Ascending aorta (tissue), 2 donors: ENCODE data around the gene GLRX3. TPM values are rescaled to one million over a fixed set of nuclear protein-coding genes. Genes with fewer than 3 reads are reported as not detected.
A peak's percentile ranks its signal among the peaks of the same experiment; 100 is the strongest.

Experiments
- DNase-seq, 2 donors: peaks; one replicate each; pipeline ENCODE4 v3.0.0-alpha.2; 2019; ENCODE audit warnings: low spot score in 2 of 2
- H3K27ac ChIP-seq, 2 donors: fragments of 200-600 bp; sonication (generic); one replicate each; pipeline ENCODE4 v1.5.1; 2016 to 2017; ENCODE audit warnings: mild to moderate bottlenecking in 1 of 2
- H3K27me3 ChIP-seq: fragments of 200-600 bp; sonication (generic); one replicate; pipeline ENCODE4 v1.5.1; 2017
- H3K36me3 ChIP-seq, 2 donors: fragments of 200-600 bp; sonication (generic); one replicate each; pipeline ENCODE4 v1.5.1; 2016
- H3K4me1 ChIP-seq, 2 donors: fragments of 200-600 bp; sonication (generic); one replicate each; pipeline ENCODE4 v1.5.1; 2016 to 2017; ENCODE audit warnings: mild to moderate bottlenecking in 1 of 2
- H3K4me3 ChIP-seq, 2 donors: fragments of 200-600 bp; sonication (generic); one replicate each; pipeline ENCODE4 v1.5.1; 2016 to 2017; ENCODE audit warnings: mild to moderate bottlenecking in 1 of 2
- H3K9me3 ChIP-seq, 2 donors: fragments of 200-600 bp; sonication (generic); one replicate each; pipeline ENCODE4 v1.5.1; 2016
- intact Hi-C: fragments of 100-400 bp; cut with DNase I; formaldehyde crosslinking; loops from one replicate; pipeline ENCODE4 v1.15.1; 2023
- total RNA-seq: library from RNA; depleted of rRNA; stranded (reverse); fragments of >200 nt; gene quantifications from one replicate; pipeline ENCODE4 v1.1.0, GENCODE V29; 2016
- TF ChIP-seq, protein P1 (sequence below), 3 experiments: fragments of 200-600 bp in 2 of 3; fragments of 450-650 bp in 1 of 3; sonication (generic) in 2 of 3; IDR thresholded peaks; one replicate each; pipeline ENCODE4 v1.5.1; 2016 to 2019; ENCODE audit warnings: antibody characterized with exemption in 3 of 3, mild to moderate bottlenecking in 1 of 3, moderate library complexity in 1 of 3

GLRX3 gene
- total RNA-seq, 1 donor from 2014 or later, result 30.7 TPM

- TF ChIP-seq, protein P1, sequence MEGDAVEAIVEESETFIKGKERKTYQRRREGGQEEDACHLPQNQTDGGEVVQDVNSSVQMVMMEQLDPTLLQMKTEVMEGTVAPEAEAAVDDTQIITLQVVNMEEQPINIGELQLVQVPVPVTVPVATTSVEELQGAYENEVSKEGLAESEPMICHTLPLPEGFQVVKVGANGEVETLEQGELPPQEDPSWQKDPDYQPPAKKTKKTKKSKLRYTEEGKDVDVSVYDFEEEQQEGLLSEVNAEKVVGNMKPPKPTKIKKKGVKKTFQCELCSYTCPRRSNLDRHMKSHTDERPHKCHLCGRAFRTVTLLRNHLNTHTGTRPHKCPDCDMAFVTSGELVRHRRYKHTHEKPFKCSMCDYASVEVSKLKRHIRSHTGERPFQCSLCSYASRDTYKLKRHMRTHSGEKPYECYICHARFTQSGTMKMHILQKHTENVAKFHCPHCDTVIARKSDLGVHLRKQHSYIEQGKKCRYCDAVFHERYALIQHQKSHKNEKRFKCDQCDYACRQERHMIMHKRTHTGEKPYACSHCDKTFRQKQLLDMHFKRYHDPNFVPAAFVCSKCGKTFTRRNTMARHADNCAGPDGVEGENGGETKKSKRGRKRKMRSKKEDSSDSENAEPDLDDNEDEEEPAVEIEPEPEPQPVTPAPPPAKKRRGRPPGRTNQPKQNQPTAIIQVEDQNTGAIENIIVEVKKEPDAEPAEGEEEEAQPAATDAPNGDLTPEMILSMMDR (IDR thresholded peaks at IDR 0.05), result no peak
These were observed 38.9 kb downstream of the GLRX3 start for GRCh38 chr10:130175074-130175473.

GRCh38 chr10:130177250-130177649, 41.1 kb downstream of the GLRX3 start:
- DNase-seq, result no peak
- TF ChIP-seq, protein P1 (IDR thresholded peaks at IDR 0.05), result no peak
- no peaks in the 10 kb centered on the region for H3K4me1 ChIP-seq
- peaks cover 39 to 66% of the 10 kb centered on the region in 2 donors for H3K36me3 ChIP-seq
- intact Hi-C loops, result no loop called here
- H3K27ac ChIP-seq, result no peak overlapping the region
- no peak overlapping the region for H3K4me3 ChIP-seq
- H3K9me3 ChIP-seq, result no peaks in the 10 kb centered on the region
- no peaks in the 10 kb centered on the region for H3K27me3 ChIP-seq

More at GRCh38 chr10:130175074-130175473, 38.9 kb downstream of the GLRX3 start:
- no peaks in the 10 kb centered on the region for H3K27me3 ChIP-seq
- intact Hi-C loops, result no loop called here
- no peaks in the 10 kb centered on the region for H3K4me1 ChIP-seq
- H3K36me3 ChIP-seq, result peaks cover 22 to 56% of the 10 kb centered on the region in 2 donors
- H3K27ac ChIP-seq, result no peak overlapping the region
- no peak overlapping the region for H3K4me3 ChIP-seq
- no peak for DNase-seq
- H3K9me3 ChIP-seq, result no peaks in the 10 kb centered on the region

GRCh38 chr10:130179640-130180039, 43.4 kb downstream of the GLRX3 start:
- intact Hi-C loops, result no loop called here
- no peak for DNase-seq
- Histone ChIP-seq H3K4me1 (no peaks in the 10 kb centered on the region), H3K36me3 (peaks cover 54 to 69% of the 10 kb centered on the region in 2 donors), H3K4me3 (no peak overlapping the region), H3K27ac (no peak overlapping the region), H3K9me3 (no peaks in the 10 kb centered on the region), H3K27me3 (no peaks in the 10 kb centered on the region)
- TF ChIP-seq, protein P1 (IDR thresholded peaks at IDR 0.05), result peak in 1 of 3 experiments; percentile 20

- no peak overlapping the region for H3K27ac ChIP-seq
- H3K4me3 ChIP-seq, result no peak overlapping the region
- no peaks in the 10 kb centered on the region for H3K4me1 ChIP-seq
- no peaks in the 10 kb centered on the region for H3K27me3 ChIP-seq
- intact Hi-C loops, result no loop called here
- peaks cover 61 to 71% of the 10 kb centered on the region in 2 donors for H3K36me3 ChIP-seq
- DNase-seq, result no peak
- TF ChIP-seq, protein P1 (IDR thresholded peaks at IDR 0.05), result no peak
- no peaks in the 10 kb centered on the region for H3K9me3 ChIP-seq
These were observed 44.2 kb downstream of the GLRX3 start for GRCh38 chr10:130180416-130180815.

DNA sequence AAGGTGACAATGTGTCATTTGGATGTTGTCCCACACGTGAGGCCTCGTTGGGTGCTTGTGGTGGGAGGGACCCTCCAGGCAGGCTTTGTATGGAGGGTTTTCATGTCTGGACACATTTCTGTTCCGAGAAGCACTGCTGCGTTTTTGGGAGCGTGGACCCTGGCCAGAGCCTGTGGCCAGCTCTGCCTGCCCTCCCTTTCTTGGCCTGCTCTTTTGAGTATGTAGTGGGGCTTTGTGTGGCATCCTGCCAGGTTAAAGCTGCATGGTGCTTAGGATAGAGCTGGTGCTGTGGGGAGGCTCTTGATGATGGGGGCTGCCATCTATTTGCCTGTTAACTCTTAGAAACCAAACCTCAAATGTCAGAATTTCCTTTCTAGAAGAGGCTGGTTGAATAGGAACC, 45.7 kb downstream of the GLRX3 start:
- Histone ChIP-seq H3K27me3 (no peaks in the 10 kb centered on the region), H3K36me3 (peaks cover 57 to 74% of the 10 kb centered on the region in 2 donors), H3K9me3 (no peaks in the 10 kb centered on the region), H3K4me3 (no peak overlapping the region), H3K4me1 (no peaks in the 10 kb centered on the region), H3K27ac (no peak overlapping the region)
- DNase-seq, result no peak
- TF ChIP-seq, protein P1 (IDR thresholded peaks at IDR 0.05), result no peak
- intact Hi-C loops, result no loop called here

- DNase-seq, result no peak
- Histone ChIP-seq H3K27ac (no peak overlapping the region), H3K36me3 (peaks cover 40 to 51% of the 10 kb centered on the region in 2 donors), H3K27me3 (no peaks in the 10 kb centered on the region), H3K9me3 (no peaks in the 10 kb centered on the region), H3K4me3 (no peak overlapping the region), H3K4me1 (peaks cover 1 to 3% of the 10 kb centered on the region in 2 donors)
- intact Hi-C loops, result no loop called here
- TF ChIP-seq, protein P1 (IDR thresholded peaks at IDR 0.05), result no peak
These were observed 49.4 kb downstream of the GLRX3 start for GRCh38 chr10:130185591-130185990.
